GM12892 (cell line): ENCODE data around the gene ABCC1.

Source experiments
- DNase-seq: peaks from one replicate; pipeline ENCODE4 v3.0.0; 2011; ENCODE audit not compliant: insufficient read length
- FAIRE-seq: peaks from 2 replicates; lab custom pipeline; 2011; peaks lifted over from hg19 to GRCh38; lab: Jason Lieb, UNC
- POLR2A ChIP-seq: IDR thresholded peaks from 2 replicates; pipeline ENCODE4 v1.6.1; 2011; ENCODE audit warnings: low read depth, low read length, control low read depth
- POLR2AphosphoS5 ChIP-seq: IDR thresholded peaks from 2 replicates; pipeline ENCODE4 v1.6.1; 2011; ENCODE audit warnings: low read depth, low read length, control low read depth
- TAF1 ChIP-seq: IDR thresholded peaks from 2 replicates; pipeline ENCODE4 v1.6.1; 2011; ENCODE audit warnings: low read depth, mild to moderate bottlenecking, control low read depth, low read length, borderline replicate concordance

Gene ABCC1

GRCh38 chr16:16052916-16053315, 103.5 kb downstream of the ABCC1 start:
- DNase-seq (no peak), FAIRE-seq (no peak)
- no peak for TF ChIP-seq POLR2A
- TF ChIP-seq TAF1: no peak
- no peak for TF ChIP-seq POLR2AphosphoS5

- DNase-seq (no peak), FAIRE-seq (no peak)
- TF ChIP-seq POLR2A: no peak
- no peak for TF ChIP-seq TAF1
- no peak for TF ChIP-seq POLR2AphosphoS5
These were observed 107.7 kb downstream of the ABCC1 start for GRCh38 chr16:16057102-16057501.

GRCh38 chr16:16059160-16059559, 109.7 kb downstream of the ABCC1 start:
- no peak for TF ChIP-seq POLR2A
- no peak for FAIRE-seq
- DNase-seq: no peak

- FAIRE-seq: no peak
- no peak for DNase-seq
These were observed 110.6 kb downstream of the ABCC1 start for GRCh38 chr16:16059895-16060590.

GRCh38 chr16:16062023-16062937, 112.9 kb downstream of the ABCC1 start:
- peak; percentile 50 for FAIRE-seq
- TF ChIP-seq TAF1: no peak
- TF ChIP-seq POLR2AphosphoS5: no peak
- TF ChIP-seq POLR2A: no peak

More at GRCh38 chr16:16059895-16060590, 110.6 kb downstream of the ABCC1 start:
- TF ChIP-seq TAF1 (no peak), POLR2A (no peak), POLR2AphosphoS5 (no peak)

GRCh38 chr16:16063683-16064082, 114.3 kb downstream of the ABCC1 start:
- TF ChIP-seq POLR2A (no peak), TAF1 (no peak), POLR2AphosphoS5 (no peak)
- no peak for DNase-seq
- no peak for FAIRE-seq

More at GRCh38 chr16:16062023-16062937, 112.9 kb downstream of the ABCC1 start:
- no peak for DNase-seq

- DNase-seq: no peak
- FAIRE-seq: no peak
- no peak for TF ChIP-seq POLR2AphosphoS5
These were observed 115.5 kb downstream of the ABCC1 start for GRCh38 chr16:16064874-16065384.

GRCh38 chr16:16067127-16067526, 117.7 kb downstream of the ABCC1 start:
- no peak for DNase-seq

GRCh38 chr16:16071631-16072244, 122.3 kb downstream of the ABCC1 start:
- DNase-seq (no peak), FAIRE-seq (no peak)
- TF ChIP-seq POLR2A (no peak), TAF1 (no peak), POLR2AphosphoS5 (no peak)

More at GRCh38 chr16:16067127-16067526, 117.7 kb downstream of the ABCC1 start:
- FAIRE-seq: no peak
- TF ChIP-seq POLR2AphosphoS5: no peak
- no peak for TF ChIP-seq TAF1
- TF ChIP-seq POLR2A: no peak

GRCh38 chr16:16073001-16073545, 123.7 kb downstream of the ABCC1 start:
- DNase-seq: no peak
- no peak for TF ChIP-seq TAF1
- no peak for TF ChIP-seq POLR2A
- TF ChIP-seq POLR2AphosphoS5: no peak
- no peak for FAIRE-seq
